Measurements from ENCODE around the gene RAB44.

DNA sequence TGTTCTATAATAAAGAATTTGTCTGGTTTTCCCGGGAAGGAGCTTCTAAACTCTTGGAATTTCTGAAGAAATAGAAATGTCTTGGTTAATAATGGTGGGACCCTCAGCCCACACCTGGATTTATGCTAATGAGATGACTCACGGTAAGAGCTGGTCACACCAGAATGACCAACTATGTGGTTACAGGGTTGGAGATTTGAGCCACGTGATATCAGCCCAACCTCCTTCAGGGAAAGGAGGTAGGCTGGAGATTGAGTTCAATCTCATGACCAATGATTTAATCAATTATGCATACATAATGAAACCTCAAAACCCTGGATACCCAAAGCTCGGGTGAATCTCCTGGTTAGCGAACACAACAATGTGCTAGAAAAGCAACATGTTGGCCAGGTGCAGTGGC is 41.2 kb upstream of the RAB44 start:
- TF ChIP-seq, protein P1, sequence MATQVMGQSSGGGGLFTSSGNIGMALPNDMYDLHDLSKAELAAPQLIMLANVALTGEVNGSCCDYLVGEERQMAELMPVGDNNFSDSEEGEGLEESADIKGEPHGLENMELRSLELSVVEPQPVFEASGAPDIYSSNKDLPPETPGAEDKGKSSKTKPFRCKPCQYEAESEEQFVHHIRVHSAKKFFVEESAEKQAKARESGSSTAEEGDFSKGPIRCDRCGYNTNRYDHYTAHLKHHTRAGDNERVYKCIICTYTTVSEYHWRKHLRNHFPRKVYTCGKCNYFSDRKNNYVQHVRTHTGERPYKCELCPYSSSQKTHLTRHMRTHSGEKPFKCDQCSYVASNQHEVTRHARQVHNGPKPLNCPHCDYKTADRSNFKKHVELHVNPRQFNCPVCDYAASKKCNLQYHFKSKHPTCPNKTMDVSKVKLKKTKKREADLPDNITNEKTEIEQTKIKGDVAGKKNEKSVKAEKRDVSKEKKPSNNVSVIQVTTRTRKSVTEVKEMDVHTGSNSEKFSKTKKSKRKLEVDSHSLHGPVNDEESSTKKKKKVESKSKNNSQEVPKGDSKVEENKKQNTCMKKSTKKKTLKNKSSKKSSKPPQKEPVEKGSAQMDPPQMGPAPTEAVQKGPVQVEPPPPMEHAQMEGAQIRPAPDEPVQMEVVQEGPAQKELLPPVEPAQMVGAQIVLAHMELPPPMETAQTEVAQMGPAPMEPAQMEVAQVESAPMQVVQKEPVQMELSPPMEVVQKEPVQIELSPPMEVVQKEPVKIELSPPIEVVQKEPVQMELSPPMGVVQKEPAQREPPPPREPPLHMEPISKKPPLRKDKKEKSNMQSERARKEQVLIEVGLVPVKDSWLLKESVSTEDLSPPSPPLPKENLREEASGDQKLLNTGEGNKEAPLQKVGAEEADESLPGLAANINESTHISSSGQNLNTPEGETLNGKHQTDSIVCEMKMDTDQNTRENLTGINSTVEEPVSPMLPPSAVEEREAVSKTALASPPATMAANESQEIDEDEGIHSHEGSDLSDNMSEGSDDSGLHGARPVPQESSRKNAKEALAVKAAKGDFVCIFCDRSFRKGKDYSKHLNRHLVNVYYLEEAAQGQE (IDR thresholded peaks at IDR 0.05) = no peak
- TF ChIP-seq BHLHE40 (IDR thresholded peaks at IDR 0.05; ENCODE audit: low read depth, low read length) = no peak
- no peak for TF ChIP-seq HOXA7 (CRISPR knock-in tag; IDR thresholded peaks at IDR 0.05)
- TF ChIP-seq, protein P2, sequence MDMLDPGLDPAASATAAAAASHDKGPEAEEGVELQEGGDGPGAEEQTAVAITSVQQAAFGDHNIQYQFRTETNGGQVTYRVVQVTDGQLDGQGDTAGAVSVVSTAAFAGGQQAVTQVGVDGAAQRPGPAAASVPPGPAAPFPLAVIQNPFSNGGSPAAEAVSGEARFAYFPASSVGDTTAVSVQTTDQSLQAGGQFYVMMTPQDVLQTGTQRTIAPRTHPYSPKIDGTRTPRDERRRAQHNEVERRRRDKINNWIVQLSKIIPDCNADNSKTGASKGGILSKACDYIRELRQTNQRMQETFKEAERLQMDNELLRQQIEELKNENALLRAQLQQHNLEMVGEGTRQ (IDR thresholded peaks at IDR 0.05) = no peak
- TF ChIP-seq, protein P3, sequence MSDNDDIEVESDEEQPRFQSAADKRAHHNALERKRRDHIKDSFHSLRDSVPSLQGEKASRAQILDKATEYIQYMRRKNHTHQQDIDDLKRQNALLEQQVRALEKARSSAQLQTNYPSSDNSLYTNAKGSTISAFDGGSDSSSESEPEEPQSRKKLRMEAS (IDR thresholded peaks at IDR 0.05) = no peak
- TF ChIP-seq, protein P4, sequence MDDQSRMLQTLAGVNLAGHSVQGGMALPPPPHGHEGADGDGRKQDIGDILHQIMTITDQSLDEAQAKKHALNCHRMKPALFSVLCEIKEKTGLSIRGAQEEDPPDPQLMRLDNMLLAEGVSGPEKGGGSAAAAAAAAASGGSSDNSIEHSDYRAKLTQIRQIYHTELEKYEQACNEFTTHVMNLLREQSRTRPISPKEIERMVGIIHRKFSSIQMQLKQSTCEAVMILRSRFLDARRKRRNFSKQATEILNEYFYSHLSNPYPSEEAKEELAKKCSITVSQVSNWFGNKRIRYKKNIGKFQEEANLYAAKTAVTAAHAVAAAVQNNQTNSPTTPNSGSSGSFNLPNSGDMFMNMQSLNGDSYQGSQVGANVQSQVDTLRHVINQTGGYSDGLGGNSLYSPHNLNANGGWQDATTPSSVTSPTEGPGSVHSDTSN (IDR thresholded peaks at IDR 0.05) = no peak
- TF ChIP-seq FOSL2 (IDR thresholded peaks at IDR 0.05) = no peak
- no peak for TF ChIP-seq FOSL2 (CRISPR knock-in tag; IDR thresholded peaks at IDR 0.05)
- TF ChIP-seq, protein P5, sequence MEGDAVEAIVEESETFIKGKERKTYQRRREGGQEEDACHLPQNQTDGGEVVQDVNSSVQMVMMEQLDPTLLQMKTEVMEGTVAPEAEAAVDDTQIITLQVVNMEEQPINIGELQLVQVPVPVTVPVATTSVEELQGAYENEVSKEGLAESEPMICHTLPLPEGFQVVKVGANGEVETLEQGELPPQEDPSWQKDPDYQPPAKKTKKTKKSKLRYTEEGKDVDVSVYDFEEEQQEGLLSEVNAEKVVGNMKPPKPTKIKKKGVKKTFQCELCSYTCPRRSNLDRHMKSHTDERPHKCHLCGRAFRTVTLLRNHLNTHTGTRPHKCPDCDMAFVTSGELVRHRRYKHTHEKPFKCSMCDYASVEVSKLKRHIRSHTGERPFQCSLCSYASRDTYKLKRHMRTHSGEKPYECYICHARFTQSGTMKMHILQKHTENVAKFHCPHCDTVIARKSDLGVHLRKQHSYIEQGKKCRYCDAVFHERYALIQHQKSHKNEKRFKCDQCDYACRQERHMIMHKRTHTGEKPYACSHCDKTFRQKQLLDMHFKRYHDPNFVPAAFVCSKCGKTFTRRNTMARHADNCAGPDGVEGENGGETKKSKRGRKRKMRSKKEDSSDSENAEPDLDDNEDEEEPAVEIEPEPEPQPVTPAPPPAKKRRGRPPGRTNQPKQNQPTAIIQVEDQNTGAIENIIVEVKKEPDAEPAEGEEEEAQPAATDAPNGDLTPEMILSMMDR (IDR thresholded peaks at IDR 0.05) = no peak
- no peak for TF ChIP-seq MAZ (IDR thresholded peaks at IDR 0.05; ENCODE audit: borderline replicate concordance, low read depth, low read length)
- TF ChIP-seq POLR2A (IDR thresholded peaks at IDR 0.05; ENCODE audit: low read length) = no peak
- no peak for TF ChIP-seq RNF2 (IDR thresholded peaks at IDR 0.05; ENCODE audit: borderline replicate concordance, low read depth)
- no peak for TF ChIP-seq FOXS1 (CRISPR knock-in tag; IDR thresholded peaks at IDR 0.05)
- no peak for TF ChIP-seq CHD2 (IDR thresholded peaks at IDR 0.05; ENCODE audit: low read length, partially characterized antibody)
- no peak for TF ChIP-seq POLR2AphosphoS2 (conservative IDR thresholded peaks at IDR 0.05; ENCODE audit: low read length)
